Inferior parietal cortex (tissue), 1 donor: ENCODE results near the gene PLET1.
"Not testable (repeated sequence)": the region's sequence is repeated elsewhere in the genome, so short reads cannot be mapped to it uniquely, and the experiment has no call there.

Experiments used
- DNase-seq: peaks from one replicate; pipeline ENCODE4 v3.0.0-alpha.2; 2016; ENCODE audit errors: extremely low spot score

Gene PLET1

GRCh38 chr11:112212710-112213109, 48.0 kb downstream of the PLET1 start:
- no peak for DNase-seq

DNA sequence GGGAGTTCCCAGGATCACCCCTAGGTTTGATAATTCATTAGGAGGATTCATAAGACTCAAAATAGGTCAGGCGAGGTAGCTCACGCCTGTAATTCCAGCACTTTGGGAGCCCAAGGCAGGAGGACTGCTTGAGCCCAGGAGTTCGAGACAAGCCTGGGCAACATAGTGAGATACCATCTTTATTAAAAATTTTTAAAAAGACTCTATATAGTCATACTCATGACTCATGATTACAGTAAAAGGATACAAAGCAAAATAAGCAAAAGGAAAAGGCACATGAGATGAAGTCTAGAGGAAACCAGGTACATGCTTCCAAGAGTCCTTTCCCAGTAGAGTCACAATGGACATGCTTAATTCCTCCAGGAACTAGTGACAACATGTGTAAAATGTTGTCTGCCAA, 48.4 kb downstream of the PLET1 start:
- no peak for DNase-seq

- DNase-seq, result no peak
Observed at GRCh38 chr11:112211536-112211935, 49.1 kb downstream of the PLET1 start.

- no peak for DNase-seq
Observed at GRCh38 chr11:112210890-112211289, 49.8 kb downstream of the PLET1 start.

GRCh38 chr11:112206071-112206470, 54.6 kb downstream of the PLET1 start:
- no peak for DNase-seq

DNA sequence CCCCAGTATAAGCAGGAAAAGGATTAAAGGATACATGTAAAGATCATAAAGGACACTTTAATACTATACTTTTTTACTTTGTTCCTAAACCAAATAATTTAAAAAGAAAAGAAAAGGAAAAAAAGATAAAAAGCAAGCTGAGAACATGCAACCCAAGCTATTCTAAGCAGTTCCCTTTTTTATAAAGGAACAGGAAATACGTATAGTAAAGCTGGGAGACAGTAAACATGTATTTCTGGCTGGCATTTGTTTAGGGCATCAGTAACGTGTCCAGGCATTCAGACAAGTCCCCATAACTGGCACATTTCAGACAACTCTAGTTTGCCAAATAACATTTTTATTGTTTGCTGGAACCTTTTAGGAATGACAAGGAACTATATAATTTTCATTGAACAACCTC, 60.4 kb downstream of the PLET1 start:
- no peak for DNase-seq

GRCh38 chr11:112199101-112199500, 61.6 kb downstream of the PLET1 start:
- not testable (repeated sequence) for DNase-seq
